NCI-H69 (cell line): ENCODE measurements around the gene WIPI1.
"Not testable (repeated sequence)": the region's sequence is repeated elsewhere in the genome, so short reads cannot be mapped to it uniquely, and the experiment has no call there.

Source experiments
- DNase-seq: peaks from one replicate; lab custom pipeline; 2025; lab: John Stamatoyannopoulos, UW

Gene WIPI1

GRCh38 chr17:68383443-68384321 lies 73.6 kb downstream of the WIPI1 start:
- DNase-seq: no peak

- no peak for DNase-seq
Measured at GRCh38 chr17:68383120-68383442, 74.2 kb downstream of the WIPI1 start.

- no peak for DNase-seq
Measured at GRCh38 chr17:68382582-68383085, 74.7 kb downstream of the WIPI1 start.

GRCh38 chr17:68381076-68381900 lies 76.0 kb downstream of the WIPI1 start:
- no peak for DNase-seq

GRCh38 chr17:68379692-68380677 lies 77.3 kb downstream of the WIPI1 start:
- DNase-seq: no peak

GRCh38 chr17:68379177-68379510 lies 78.2 kb downstream of the WIPI1 start:
- DNase-seq: no peak

- DNase-seq: peak; percentile 88
Measured at GRCh38 chr17:68378268-68379176, 78.8 kb downstream of the WIPI1 start.

GRCh38 chr17:68377771-68378267 lies 79.5 kb downstream of the WIPI1 start:
- peak; percentile 58 for DNase-seq

- DNase-seq: not testable (repeated sequence)
Measured at GRCh38 chr17:68376178-68376577, 81.1 kb downstream of the WIPI1 start.

GRCh38 chr17:68375566-68375965 lies 81.7 kb downstream of the WIPI1 start:
- DNase-seq: no peak
